Measurements from ENCODE around the gene FAM118A.

- TF ChIP-seq USF2 (IDR thresholded peaks at IDR 0.05; ENCODE audit: low read length) (no peak), POLR2AphosphoS5 (IDR thresholded peaks at IDR 0.05; ENCODE audit: low read depth, low read length) (no peak), CTCF (IDR thresholded peaks at IDR 0.05; ENCODE audit: control extremely low read depth in 1 of 3, insufficient read depth in 1 of 3, low read depth in 1 of 3, low read length in 3 of 3) (no peak), CEBPB (IDR thresholded peaks at IDR 0.05; ENCODE audit: low read depth, low read length) (no peak), EP300 (IDR thresholded peaks at IDR 0.05; ENCODE audit: borderline replicate concordance in 1 of 2, low read depth in 2 of 2, low read length in 2 of 2) (no peak)
These were observed 33.1 kb upstream of the FAM118A start for GRCh38 chr22:45276507-45277105.
